SH-SY5Y (cell line): ENCODE data around the gene KRT31.
"Not testable (repeated sequence)": the region's sequence is repeated elsewhere in the genome, so short reads cannot be mapped to it uniquely, and the experiment has no call there.

Experiments
- GATA2 ChIP-seq: IDR thresholded peaks from 2 replicates; pipeline ENCODE4 v1.6.1; 2011; ENCODE audit warnings: mild to moderate bottlenecking, low read depth, low read length
- GATA3 ChIP-seq: IDR thresholded peaks from 2 replicates; pipeline ENCODE4 v1.6.1; 2011; ENCODE audit warnings: low read depth, mild to moderate bottlenecking, low read length, moderate library complexity

The KRT31 gene

DNA sequence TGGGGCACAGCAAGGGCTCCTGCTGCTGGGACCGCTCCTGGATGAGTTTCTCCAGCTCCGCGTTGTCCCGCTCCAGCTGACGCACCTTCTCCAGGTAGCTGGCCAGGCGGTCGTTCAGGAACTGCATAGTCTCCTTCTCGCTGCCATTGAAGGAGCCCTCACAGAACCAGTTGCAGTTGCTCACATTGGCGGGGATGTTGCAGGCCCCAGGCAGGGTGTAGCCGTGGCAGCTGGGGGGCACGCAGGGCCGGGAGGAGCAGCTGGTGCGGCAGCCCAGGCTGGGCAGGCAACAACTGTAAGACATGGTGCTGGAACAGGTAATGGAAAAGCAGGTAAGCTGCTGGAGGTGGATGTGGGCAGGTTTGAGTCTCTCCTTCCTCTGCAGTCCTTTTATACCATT is 15.5 kb downstream of the KRT31 start, which contains the start of gene KRT34:
TSS of gene KRT34 (minus strand) at position 364 of the 400 bp plus-strand sequence. CDS start at position 304, 60 bp downstream.
- not testable (repeated sequence) for TF ChIP-seq GATA3, GATA2

DNA sequence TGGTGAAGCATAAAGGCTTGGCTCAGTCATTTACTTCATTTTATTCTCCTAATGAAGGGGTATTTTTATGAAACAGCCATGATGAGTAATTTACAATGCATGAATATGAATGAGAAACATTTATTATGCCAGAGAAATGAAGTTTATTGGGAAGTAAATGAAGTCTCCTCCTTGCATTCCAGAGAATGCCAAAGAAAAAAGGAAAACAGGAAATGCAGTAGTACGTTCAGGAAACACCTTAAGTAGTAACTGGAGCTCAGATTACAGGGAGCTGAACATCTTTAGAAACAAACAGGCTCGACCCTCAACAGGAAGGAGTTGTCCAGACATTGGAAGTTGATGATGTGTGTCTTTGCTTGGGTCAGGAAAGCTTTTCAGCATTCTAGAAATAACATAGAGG is 19.9 kb downstream of the KRT31 start:
- TF ChIP-seq GATA3 (no peak), GATA2 (no peak)

DNA sequence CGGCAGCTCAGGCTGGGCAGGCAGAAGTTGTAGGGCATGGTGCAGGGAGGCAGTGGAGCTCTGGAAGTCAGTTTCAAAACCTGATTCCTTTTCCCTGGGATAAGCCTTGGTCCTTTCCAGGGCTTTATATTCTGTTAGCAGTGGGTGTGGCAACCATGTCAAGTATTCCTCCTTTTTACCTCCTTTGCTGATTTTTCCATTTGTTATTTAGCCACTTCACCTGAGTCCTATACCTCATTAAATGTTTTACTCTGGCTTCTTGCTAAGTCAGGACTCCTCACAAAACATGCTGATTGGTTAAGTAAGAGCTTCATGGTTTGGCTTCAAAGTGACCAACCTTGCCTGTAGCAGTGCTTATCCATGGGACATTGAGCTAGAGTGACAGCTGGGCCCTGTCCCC is 27.7 kb downstream of the KRT31 start, which contains the start of gene KRT33B:
TSS of gene KRT33B (minus strand) at position 101 of the 400 bp plus-strand sequence. CDS start at position 38, 63 bp downstream.
- TF ChIP-seq GATA2 = no peak
- TF ChIP-seq GATA3 = no peak

DNA sequence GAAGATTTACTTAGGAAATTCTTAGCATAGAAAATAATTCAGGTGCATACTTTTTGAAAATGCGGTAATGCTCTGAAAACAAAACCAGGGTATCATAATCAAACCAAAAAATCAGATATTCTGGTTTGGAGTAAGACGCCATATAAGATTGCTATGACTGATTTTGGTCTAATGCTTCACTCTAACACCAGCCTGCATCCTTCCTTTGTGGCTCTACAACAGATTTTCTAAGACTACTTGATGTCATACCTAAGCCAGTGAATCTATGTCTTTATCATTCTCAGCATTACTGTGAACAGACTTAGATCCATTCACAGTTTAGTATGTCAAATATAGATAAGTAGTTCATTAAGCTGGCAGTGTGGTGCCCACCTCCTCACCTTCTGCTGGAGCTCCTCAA is 28.4 kb downstream of the KRT31 start:
- TF ChIP-seq GATA3 = no peak
- no peak for TF ChIP-seq GATA2

DNA sequence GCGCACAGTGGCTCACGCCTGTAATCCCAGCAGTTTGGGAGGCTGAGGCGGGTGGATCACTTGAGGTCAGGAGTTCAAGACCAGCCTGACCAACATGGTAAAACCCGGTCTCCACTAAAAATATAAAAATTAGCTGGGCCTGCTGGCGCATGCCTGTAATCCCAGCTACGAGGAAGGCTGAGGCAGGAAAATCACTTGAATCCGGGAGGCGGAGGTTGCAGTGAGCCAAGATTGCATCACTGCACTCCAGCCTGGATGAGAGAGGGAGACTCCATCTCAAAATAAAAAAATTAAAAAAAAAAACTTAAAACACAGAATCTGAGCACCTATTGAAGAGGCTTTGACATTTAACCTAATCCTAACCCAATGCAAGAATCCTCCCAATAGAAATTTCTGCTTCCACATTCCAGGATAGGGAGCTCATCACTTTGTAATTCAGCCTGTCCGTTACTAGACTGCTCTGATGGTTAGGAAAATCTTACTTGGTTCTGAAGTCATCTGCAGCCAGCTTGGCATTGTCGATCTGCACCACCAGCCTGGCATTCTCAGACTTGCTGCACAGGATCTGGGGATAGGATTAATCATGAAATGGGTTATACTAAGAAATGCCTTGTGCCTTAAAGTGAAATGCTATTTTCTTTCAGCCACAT is 29.9 kb downstream of the KRT31 start:
- no peak for TF ChIP-seq GATA3
- no peak for TF ChIP-seq GATA2

DNA sequence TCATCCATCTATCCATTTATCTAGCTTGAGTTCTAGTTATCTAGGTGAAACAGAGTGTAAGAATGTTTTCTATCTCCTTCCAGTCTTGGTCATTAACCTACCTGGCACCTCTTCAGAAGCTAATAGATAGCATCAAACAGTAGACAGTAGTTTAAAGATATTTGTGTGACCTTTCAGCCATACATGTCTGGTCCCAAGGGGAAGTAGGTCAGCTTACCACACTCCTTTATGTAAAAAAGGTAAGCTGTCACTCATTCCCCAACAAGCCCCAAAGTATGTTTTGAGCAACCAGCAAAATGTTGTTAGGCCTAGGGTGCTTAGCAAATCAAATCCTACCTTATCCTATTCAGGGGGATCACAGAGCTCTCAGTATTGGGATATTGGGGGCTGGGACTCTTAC is 31.3 kb downstream of the KRT31 start:
- TF ChIP-seq GATA3 (no peak), GATA2 (no peak)

DNA sequence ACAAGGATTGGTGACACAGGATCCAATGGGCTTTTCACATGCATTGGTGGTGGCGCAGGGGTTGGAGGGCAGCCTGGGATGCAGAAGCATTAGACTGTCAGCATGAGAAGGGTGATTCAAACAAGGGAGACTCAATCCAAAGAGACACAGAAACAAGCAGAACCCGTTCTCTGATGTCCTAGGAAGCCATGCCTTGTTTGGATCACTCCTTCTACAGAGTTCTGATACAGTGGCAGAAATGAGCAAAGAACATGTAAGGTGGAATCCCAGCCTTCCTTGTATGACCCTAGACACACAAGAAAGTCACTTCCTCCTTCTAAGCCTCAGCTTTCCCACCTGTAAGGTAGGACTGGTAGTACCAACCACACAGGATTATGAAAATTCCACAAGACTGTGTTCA is 33.5 kb downstream of the KRT31 start:
- TF ChIP-seq GATA2 (no peak), GATA3 (no peak)

DNA sequence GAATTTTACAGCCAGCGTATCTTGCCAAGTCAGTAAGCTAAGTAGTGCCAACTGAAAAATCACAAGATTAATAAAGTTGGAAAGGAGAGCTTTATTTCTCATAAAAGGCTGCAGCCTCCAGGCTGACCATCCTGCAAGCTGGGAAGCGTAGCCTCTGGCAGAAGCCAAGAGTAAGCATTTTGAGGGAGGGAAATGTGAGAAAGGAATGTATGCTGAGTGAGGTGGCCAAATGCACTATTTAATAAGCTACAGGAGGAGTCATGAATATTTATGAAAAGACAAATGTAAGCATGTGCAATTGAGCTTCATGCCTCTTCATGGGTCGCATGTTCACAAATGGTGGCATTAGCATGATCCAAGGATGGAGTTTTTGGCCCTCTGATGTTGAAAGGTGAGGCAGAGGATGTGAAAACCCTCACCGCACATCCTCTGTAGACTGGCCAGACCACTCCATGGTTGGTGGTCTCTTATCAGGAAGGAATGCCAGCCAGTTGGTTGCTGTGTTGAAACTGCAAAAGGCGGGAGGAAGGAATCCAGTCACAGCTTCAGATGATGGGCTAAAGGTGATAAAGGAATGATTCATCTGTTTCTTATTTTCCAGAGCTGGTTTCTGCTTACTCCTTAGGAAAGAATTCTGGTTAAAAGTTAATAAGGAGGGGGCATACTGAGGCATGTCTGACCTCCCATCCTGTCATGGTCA is 37.0 kb downstream of the KRT31 start:
- no peak for TF ChIP-seq GATA2
- TF ChIP-seq GATA3 = no peak

DNA sequence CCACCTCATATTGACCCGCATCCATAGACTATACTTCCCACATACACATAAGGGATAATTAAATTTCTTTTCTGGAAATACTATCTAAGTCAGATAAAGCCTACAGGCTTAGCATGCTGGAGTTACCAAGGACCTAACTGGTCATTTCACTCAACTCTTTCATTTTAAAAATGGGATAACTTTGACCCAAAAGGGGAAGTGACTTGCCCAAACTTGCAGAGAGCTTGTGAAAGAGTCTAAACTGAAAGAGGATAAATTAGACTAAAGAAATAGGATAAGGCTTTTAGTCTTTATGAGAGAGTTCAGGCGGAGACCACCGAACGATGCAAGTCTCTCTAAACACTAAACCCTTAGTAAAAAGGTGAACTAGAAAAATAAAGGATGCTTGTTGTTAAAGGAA is 42.9 kb downstream of the KRT31 start:
- no peak for TF ChIP-seq GATA2
- no peak for TF ChIP-seq GATA3

DNA sequence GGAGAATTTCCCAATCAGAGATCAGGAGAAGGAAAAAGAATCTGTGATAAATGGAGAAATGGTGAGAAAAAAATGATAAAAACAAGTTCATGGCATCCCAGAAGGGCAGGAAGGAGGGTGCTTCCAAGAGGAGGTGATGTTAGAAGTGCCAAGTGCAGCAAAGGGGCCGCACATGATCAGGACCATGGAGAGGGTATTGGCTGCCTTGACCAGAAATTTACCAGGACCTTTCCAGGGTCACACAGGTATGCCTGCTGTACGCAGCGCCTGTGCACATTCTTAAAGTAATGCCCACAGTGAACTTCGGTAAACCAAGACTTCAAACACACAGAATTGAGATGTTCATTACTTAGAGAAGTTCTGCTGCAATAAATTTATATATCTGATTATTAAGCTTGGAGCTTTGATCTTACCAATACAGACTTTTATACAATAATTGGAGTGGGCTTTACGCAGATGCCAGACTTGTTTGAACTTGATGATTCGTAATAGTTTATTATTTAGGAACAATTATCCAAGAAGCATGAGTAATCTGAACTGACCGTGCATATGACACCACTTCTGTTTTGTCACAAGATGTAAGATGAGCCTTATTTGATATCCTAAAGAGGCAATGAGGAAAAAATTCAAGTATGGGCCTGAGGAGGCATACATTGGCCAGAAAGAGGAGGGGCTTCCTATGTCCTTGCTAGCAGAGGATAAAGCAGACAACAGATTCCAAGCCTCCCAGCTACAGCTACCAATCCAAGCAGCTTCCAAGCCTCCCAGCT is 44.6 kb downstream of the KRT31 start:
- TF ChIP-seq GATA3 = no peak
- TF ChIP-seq GATA2 = no peak

DNA sequence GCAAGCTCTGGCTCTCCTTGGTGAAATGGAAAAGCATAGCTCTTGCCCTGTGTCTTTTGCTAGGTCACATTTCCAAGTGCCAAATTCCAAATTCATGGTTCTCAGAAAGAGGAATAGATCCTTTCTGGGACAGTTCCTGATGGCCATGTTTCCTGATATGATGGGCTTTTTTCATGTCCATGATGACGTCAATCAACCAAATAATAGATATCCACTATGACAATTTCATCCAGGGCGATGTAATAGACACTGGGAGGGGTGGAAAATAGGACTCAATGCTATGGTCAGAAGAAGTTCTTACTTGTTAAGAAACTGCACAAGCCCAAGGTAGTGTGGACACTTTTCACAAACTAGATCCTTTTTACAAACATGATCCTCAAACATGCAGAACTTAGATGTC is 46.2 kb downstream of the KRT31 start:
- no peak for TF ChIP-seq GATA3
- no peak for TF ChIP-seq GATA2

DNA sequence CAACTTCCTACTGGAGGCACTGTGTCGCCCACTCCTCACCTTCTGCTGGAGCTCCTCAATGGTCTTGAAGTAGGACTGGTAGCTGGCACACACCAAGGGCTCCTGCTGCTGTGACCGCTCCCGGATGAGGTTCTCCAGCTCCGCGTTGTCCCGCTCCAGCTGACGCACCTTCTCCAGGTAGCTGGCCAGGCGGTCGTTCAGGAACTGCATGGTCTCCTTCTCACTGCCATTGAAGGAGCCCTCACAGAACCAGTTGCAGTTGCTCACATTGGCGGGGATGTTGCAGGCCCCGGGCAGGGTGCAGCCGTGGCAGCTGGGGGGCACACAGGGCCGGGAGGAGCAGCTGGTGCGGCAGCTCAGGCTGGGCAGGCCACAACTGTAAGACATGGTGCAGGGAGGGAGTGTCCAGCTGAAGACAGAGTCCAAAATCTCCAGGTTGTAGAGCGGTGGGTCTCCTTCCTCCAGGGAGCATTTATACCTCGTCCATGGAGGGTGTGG is 47.0 kb downstream of the KRT31 start, which contains the start of gene KRT33A:
TSS of gene KRT33A (minus strand) at position 448 of the 498 bp plus-strand sequence. CDS start at position 387, 61 bp downstream.
- not testable (repeated sequence) for TF ChIP-seq GATA2, GATA3

DNA sequence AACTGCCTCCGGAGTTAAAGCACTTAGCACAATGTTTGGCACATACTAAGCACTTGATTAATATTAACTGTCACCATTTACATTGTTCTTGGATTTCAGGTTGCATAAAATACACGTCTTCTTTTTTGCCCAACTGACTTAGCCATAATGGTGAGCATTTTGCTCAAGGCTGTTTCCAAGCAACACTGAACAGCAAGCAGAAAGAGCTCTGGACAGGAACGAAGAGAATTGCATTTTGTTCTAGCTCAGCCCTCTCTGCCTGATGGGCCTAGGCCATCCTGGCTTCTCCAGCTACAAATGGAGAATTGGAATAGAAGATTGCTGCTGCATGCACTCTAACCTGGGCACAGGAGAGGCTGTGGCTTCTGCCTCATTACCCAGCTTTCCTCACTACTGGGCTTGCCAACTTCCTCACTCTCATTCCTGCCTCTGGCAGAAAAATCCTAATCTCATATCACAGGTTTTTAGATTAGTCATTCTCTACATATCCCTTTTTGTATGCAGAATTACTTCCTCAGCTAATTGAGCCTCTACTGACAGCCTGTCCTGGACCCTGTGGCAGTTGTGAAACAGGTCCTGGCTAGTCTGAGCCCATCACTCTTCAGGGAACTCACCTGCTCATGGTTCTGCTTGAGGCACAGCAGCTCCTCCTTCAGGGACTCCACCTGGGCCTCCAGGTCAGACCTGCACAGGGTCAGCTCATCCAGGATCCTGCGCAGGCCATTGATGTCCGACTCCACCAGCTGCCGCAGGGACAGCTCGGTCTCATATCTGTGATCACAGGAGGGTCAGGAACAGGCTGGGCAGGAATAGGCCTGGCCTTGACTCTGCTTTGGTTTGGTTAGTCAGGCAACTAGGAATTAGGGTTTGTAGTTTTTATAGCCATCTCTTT is 49.3 kb downstream of the KRT31 start:
- TF ChIP-seq GATA2 = no peak
- no peak for TF ChIP-seq GATA3
